ENCODE results near the gene PEX13.
"Not testable (repeated sequence)": the region's sequence is repeated elsewhere in the genome, so short reads cannot be mapped to it uniquely, and the experiment has no call there.

Gene PEX13

GRCh38 chr2:61009355-61009754 is 8.2 kb upstream of the PEX13 start:
- DNase-seq: no peak

DNA sequence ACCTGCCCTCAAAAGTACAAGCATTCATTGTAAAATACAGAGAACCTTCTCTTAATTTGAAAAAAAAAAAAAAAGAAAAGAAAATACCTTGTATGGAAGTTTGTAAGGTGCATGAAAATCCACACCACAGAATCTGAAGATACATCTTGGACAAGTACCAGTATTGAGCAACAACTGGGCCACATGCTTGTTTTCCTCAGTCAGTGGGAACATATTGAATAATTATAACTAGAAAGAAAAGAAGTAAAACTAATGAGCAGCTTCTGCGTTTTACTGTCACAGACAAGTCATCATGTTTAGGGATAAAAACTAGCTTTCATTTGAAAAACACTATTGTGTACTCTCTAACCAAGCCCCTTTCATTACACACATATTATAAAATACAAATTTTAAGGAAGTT is 5.8 kb upstream of the PEX13 start:
- no peak for DNase-seq

DNA sequence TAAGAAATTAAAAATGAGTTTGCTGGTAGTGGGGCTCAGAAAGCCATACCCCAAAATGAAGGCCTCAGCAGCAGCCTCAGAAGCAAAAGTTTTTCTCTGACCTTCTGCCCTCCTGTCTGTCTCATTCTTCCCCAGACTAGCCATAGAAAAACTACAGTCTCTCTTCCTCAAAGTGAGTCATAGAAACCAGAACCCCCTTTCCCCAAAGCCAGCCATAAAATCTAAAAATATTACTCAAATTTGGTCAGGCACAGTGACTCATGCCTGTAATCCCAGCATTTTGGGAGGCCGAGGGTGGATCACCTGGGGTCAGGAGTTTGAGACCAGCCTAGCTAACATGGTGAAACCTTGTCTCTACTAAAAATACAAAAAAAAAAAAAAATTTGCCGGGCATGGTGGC is 5.2 kb upstream of the PEX13 start:
- DNase-seq: not testable (repeated sequence)

GRCh38 chr2:61013382-61013781 is 4.1 kb upstream of the PEX13 start:
- DNase-seq: no peak

DNA sequence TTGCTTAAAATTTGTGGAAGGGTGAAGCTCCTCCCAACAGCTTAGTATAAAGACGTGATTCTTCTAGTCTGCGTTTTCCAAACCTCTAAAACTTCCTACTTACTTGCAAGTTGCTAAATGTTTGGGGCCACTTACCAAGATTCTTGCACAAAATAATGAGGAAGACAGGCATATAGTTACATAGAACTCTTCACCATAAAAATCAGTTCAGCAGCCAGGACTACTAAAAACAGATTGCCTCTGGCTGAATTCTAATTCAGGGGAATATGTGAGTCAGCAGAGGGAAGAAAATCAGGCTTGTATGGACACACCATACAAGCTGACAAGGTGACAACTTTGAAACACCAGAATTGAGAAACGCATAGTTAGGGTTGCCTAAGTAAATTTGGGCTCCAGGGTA is 2.8 kb upstream of the PEX13 start:
- no peak for DNase-seq

DNA sequence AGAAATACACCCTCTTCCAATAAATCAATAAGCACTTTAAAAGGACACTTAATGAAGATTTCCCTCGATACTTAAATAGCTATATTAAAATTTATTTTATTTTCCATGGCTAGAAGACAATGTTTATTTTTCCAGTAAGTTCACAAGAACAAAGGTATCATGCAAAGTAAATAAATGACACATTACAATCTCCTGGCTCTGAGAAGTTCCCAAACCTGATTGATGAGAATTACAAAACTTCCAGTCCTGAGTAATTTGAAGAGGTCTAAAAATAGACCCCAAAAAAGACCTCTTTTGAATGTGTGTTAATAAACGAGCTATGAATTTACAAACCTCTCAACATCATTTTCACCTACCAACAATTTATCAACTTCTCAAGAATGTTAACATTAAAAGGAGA is 1.5 kb upstream of the PEX13 start:
- DNase-seq: no peak

DNA sequence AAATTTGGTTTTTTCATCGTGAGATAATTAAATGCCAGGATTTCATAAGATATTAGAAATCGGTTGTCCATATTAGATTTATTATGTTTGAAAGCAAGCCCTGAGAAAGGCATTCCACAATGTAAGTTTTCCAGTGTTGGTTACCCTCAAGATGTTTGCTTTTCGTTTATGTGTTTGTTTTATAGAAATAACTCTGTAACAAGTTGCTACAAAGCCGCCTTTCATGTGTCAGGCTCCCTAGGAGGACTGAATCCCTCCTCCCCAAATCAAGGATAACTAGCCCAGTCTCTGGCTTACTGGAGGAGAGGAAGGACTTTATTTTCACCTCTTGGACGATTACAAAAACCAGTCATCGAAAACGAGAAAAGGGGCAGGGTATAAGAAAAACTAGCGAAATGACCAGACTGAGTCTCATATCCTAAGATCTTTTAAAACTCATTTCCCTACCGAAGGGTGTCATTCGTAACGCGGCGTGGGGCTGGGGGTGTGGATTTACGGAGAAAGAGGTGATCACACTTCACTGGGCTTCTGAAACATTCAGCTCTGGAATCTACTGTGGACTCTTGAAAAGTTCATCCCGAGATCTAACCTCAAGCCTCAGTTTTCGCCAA is 1.0 kb upstream of the PEX13 start:
- DNase-seq: no peak

- DNase-seq: peak; percentile 61
These were observed 441 bp upstream of the PEX13 start for GRCh38 chr2:61017003-61017555.

DNA sequence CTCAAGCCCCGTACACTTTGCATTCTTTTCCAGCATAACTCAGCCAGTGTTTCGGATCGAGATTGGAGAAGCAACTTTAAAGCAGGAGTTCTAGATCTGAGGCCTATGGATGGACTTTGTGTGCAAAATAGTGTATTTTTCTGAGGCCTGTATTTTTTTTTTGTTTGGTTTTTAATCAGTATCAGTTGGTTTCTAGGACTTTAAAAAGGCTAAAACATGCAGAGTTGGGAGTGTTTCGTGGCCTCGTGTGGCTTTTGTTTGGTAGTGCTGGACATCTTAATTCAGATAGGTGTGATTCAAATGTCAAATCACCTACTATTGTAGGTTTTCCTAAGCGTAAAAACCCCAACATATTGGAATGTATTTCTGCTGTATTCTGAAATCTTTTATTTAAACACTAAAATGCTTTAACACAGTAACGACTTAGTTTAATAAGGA is 817 bp downstream of the PEX13 start:
- DNase-seq: no peak

DNA sequence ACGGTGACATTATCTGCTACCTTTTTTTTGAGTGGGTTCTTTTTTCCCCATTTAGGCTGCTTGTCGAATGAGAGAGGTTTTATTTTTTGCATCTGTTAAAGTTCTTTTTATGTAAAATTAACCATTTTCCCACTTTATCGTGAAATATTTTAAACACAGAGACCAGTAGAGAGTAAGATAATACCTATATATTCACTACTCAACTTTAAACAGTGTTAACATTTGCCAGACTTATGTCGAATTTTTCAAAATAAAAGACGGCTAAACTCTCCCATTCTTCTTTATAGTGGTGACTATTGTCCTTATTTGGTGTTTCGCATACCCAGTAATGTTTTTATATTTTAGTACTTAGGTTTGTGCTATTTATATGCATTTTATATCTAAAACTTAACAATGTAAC is 1.3 kb downstream of the PEX13 start:
- no peak for DNase-seq

DNA sequence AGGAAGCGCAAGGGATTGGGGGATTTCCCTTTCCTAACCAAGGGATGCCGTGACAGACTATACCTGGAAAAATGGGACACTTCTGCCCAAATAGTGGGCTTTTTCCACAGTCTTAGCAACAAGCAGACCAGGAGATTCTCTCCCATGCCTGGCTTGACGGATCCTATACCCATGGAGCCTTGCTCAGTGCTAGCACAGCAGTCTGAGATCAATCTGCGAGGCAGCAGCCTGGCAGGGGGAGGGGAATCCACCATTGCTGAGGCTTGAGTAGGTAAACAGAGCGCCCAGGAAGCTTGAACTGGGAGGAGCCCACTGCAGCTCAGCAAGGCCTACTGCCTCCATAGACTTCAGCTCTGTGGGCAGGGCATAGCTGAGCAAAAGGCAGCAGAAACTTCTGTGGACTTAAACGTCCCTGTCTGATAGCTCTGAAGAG is 3.7 kb downstream of the PEX13 start:
- DNase-seq: no peak

DNA sequence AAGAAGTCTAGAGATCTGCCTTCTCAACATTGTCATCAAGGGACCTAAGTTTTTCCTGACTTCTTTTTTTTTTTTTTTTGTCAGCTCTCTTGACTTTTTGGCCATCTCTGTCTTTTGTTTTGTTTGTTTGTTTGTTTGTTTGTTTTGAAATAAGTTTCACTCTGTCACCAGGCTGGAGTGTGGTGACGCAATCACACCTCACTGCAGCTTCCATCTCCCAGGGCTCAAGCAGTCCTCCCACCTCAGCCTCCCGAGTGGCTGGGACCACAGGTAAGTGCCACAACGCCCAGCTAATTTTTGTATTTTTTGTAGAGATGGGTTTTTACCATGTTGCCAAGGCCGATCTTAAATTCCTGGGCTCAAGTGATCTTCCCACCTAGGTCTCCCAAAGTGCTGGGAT is 6.2 kb downstream of the PEX13 start:
- no peak for DNase-seq

DNA sequence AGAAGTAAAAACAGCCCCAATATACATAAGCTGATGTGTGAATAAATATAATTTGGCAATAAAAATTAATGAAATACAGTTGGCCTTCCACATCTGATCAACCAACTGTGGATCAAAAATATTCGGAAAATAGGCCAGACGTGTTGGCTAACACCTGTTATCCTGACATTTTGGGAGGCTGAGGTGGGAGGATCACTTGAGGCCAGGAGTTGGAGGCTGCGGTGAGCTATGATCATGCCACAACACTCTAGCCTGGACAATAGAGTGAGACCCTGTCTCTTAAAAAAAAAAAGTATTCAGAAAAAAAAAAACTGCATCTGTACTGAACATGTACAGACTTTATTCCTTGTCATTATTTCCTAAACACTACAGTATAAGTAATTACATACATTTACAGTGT is 12.0 kb downstream of the PEX13 start:
- DNase-seq: no peak

DNA sequence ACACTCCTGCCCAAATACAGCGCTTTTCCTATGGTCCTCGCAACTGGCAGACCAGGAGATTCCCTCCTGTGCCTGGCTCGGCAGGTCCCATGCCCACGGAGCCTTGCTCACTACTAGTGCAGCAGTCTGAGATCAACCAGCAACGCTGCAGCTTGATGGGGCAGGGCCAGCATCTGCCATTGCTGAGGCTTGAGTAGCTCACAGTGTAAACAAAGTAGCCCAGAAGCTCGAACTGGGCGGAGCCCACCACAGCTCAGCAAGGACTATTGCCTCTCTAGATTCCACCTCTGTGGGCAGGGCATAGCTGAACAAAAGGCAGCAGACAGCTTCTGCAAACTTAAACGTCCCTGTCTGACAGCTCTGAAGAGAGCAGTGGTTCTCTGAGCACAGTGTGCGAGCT is 17.1 kb downstream of the PEX13 start:
- not testable (repeated sequence) for DNase-seq

DNA sequence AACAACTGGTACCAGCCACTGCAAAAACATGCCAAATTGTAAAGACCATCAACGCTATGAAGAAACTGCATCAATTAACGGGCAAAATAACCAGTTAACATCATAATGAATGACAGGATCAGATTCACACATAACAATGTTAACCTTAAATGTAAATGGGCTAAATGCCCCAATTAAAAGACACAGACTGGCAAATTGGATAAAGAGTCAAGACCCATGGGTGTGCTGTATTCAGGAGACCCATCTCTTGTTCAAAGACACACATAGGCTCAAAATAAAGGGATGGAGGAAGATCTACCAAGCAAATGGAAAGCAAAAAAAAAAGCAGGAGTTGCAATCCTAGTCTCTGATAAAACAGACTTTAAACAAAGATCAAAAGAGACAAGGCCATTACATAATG is 19.1 kb downstream of the PEX13 start:
- not testable (repeated sequence) for DNase-seq

- no peak for DNase-seq
These were observed 25.3 kb downstream of the PEX13 start for GRCh38 chr2:61042807-61043206.

- DNase-seq: no peak
These were observed 27.1 kb downstream of the PEX13 start for GRCh38 chr2:61044636-61045035.

DNA sequence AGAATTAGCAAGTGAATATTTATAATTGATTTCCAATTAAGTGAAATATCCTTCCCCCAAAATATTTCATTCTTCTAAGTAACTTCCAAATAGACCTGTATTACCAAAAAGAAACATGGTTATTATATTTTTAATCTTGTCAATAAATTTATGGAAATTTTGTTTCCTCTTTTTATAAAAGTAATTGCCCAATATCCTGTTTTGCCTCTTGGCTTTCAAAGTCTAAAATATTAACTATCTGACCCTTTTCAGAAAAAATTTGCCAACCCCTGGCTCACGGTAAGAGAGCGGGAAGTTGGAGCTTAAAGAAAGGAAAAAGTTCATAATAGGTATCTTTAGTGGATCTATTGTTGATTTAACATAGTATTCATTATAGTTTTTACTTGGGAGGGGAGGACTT is 27.7 kb downstream of the PEX13 start:
- no peak for DNase-seq

DNA sequence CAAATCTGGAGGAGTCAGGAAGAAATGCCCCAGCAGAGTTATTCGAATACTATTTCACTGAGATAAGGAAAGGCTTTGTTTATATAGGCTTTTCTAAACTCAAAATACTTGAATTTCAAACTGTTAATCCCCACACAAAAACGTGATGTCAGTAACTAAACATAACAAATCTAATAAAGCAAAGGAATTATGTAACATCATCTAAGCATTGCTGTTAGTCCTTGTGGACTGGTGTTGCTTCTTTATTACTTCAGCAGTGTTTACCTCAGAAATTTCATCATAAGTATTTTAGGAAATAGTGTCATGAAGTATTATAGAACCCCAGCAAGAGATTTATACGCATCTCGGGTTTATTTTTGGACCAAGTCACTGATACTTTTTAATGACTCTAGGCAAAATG is 28.5 kb downstream of the PEX13 start:
- no peak for DNase-seq

DNA sequence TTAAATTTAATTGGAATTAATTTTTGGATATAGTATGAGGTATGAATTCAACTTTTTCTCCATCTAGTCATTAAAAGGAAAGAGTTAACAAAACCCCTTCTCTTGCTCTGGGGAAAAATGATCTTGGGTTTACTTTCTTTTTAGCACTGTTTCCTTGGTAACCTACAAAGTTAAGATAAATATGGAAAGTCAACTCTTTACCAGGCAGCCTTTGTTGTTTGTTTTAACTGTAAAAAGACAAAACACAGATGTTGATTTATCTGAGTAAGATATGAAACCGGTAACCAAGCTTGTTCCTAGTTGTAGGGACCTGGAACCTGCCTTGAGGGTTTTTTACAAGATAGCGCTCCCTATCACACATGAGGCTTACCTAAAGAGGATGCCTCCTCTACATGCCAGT is 38.0 kb downstream of the PEX13 start:
- no peak for DNase-seq

DNA sequence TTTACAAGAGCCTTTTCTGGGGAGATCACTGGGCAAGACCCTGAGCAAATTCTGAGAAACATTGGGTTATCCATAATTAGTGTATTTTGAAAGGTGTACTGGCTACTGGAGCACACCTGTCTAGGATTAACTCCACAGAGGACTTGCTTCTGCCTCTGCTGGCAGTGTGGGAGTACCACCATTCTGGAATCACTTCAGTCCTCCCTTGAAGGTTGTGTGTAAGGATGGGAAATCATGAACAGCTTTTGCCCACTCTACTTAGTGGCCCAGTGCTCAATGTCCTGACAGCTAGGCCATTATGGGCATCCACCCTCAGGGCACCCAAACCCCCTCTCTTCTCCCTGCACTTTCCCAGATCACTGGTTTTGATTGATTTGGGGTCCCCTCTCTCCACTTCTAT is 40.0 kb downstream of the PEX13 start:
- no peak for DNase-seq

DNA sequence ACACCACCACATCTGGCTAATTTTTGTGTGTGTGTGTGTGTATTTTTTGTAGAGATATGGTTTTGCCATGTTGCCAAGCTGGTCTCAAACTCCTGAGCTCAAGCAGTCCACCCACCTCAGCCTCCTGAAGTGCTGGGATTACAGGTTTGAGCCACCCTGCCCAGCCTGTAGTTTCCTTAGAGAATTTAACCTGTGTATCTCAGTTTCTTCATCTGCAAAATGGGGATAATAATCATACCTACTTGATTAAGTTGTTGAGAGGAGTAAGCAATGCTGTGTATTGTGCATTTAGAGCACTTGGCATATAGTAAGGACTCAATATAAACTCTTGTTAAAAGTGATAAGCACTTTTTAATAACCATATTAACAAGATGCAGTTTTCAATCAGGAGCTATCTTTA is 41.9 kb downstream of the PEX13 start:
- DNase-seq: no peak

- DNase-seq: peak; percentile 79
These were observed 48.5 kb downstream of the PEX13 start, which contains the start of gene SANBR for GRCh38 chr2:61065714-61066709. Gene SANBR, plus strand, starts transcription at chr2:61065871. Its CDS starts 4,480 bp downstream, at chr2:61070351.

- no peak for DNase-seq
These were observed 56.6 kb downstream of the PEX13 start for GRCh38 chr2:61074100-61074499.
